Activated CD4-positive, alpha-beta T cell treated with anti-CD3 and anti-CD28 coated beads, Interleukin-2, amount 50 U/mL, for 24 hours (primary cell): ENCODE data around the gene SERGEF.
"Not testable (repeated sequence)": the region's sequence is repeated elsewhere in the genome, so short reads cannot be mapped to it uniquely, and the experiment has no call there.

Experiments used
- DNase-seq, 2 donors: peaks; one replicate each; pipeline ENCODE4 v3.0.0-alpha.2; 2020; ENCODE audit warnings: low read depth in 1 of 2, low spot score in 1 of 2

The SERGEF gene

DNA sequence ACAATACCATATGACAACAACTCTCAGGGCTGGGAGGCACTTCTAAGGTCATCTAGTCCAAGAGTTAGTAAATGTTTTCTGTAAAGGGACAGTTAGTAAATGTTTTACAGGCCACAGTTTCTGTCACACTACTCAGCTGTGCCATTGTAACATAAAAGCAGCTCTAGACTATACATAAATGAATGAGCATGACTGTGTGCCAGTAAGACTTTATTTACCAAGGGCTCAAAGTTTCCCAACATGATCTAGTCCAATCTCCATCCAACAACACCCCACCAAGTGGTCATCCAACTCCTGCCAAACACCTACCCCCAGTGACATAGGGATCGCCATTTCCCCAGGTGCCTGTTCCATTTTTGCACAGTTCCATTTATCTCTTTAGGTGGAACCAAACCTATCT is 12.1 kb downstream of the SERGEF start:
- no peak for DNase-seq

DNA sequence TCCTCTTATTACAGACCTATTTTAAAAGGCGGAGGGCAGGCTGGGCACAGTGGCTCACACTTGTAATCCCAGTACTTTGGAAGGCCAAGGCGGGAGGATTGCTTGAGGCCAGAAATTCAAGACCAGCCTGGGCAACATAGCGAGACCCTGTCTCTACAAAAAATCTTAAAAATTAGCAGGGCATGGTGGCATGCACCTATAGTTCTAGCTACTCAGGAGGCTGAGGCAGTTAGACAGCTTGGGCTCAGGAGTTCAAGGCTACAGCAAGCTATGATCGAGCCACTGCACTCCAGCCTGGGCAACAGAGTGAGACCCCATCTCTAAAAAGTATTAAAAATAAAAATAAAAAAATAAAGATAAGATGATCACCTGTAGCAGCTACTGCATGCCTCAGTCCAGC is 12.7 kb downstream of the SERGEF start:
- DNase-seq = not testable (repeated sequence)

- no peak for DNase-seq
These were observed 19.9 kb downstream of the SERGEF start for GRCh38 chr11:17992916-17993315.

DNA sequence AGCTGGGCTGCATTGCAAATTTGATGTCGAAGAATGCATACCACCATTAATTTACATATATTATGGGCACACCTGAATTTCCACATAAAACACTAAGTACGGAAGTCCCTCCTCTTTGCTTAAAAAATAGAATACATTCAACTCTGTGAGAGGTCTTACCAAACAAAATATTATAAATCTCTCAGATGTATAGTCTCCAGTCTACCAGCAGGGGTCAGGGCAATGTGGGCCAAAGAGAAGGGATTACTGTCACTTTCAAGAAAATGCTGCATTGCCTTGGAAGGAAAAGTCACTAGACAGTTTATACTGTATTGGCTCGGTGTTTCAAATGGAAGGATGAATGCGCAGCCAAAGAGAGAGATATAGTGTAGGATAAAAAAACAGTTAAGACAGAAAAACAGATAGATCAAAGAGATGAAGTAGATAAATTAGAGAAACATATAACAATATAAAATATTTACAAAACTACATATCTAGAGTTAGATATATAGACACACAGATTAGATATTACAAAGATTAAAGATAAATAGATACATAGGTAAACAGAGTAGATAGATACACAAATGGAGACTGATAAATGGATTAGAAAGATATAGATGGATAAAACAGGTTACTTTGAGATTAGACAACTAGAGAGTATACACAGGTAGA is 20.9 kb downstream of the SERGEF start:
- peak in 1 of 2 donors; percentile 47 for DNase-seq

GRCh38 chr11:17989306-17989705 is 23.5 kb downstream of the SERGEF start:
- DNase-seq = no peak

- DNase-seq = no peak
These were observed 24.4 kb downstream of the SERGEF start for GRCh38 chr11:17988465-17988864.

GRCh38 chr11:17987826-17988225 is 25.0 kb downstream of the SERGEF start:
- no peak for DNase-seq

DNA sequence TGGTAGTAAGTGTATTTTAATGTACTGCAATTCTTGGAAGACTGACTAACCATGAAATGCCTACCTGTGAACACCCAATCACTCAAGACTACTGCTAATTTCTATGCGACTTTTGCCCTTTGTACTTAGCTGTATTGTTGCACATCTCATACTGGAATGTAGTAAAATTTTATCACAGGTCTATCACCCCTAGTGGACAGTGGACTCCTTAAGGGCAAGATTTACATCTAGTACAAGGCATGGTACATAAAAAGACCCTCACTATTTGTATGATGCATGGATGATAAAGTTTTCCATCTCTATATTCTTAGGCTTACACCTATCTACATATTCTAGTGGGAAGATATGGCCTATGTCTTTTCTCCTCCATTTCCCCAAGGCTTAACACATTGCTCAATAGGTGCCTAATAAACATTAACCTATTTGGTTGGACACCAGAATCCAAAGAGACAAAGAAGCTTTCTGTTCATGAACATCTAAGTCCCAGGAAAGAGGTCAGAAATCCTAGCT is 26.1 kb downstream of the SERGEF start:
- DNase-seq = no peak

DNA sequence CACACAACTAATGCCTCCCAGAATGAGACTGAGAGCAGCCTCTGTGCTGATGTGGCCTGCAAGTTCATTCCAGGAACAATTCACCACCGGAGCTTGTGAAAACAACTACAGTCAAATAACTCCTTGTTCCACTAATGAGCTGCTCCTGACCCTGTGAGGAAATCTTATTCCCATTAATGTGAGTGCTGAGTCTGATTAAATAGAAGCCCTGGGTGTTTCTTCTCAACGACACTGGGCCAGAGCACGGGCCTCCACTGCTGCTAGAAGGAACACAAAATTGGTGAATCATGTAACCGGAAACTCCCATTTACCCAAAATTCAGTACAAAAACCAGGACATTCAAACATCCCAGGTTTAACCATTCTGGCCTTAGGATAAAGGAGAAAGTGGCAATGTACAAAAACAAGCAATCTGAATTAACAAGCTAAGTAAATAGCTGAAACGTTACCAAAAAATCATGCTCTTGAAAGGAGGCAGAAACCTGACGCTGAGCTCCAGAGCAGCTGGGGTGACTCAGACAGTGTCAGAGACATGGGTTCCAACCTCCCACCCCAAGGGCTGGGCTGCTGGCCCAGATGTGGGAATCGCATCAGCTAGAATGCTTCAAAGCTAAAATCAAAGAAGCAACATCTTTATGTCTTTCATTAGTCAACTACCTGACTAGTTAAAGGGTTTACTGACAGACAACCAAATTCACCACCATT is 26.7 kb downstream of the SERGEF start:
- DNase-seq = no peak

DNA sequence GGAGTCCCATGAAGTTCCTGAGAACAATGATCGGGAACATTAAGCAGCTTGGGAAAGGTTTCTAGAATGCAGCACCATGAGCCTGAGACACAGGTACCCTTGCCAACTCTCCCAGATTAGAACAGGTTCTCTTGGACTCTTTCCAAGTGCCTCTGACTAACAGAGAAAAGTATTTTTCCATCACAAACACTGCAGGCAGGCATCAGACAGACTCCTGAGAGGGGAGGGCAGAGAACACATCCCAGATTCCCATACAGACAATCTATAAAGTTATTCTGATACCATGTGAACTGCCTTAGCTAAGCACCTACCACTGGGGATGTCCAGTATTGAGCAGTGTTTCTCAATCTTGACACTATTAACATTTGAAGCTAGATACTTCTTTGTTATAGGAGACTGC is 27.3 kb downstream of the SERGEF start:
- DNase-seq = no peak

DNA sequence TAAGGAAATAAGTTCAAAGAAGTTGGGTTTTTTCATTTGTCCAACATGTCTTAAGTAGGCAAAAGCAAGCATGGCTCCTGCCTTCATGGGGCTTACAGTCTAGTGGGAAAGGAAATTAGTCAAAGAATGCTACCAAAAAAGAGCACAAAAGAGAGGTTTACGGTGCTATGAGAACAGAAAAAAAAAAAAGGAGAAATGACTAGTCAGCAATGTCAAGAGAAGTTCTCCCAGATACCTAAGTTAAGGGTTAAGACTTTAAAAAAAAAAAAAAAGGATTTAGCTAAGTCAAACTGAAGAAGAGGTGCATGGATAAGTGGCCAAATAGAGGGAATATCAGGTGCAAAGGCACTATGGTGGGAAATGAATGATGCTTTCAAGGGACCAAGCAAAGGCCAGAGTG is 29.3 kb downstream of the SERGEF start:
- DNase-seq = no peak

- DNase-seq = peak in 1 of 2 donors; percentile 4
These were observed 33.0 kb downstream of the SERGEF start for GRCh38 chr11:17979770-17980371.

DNA sequence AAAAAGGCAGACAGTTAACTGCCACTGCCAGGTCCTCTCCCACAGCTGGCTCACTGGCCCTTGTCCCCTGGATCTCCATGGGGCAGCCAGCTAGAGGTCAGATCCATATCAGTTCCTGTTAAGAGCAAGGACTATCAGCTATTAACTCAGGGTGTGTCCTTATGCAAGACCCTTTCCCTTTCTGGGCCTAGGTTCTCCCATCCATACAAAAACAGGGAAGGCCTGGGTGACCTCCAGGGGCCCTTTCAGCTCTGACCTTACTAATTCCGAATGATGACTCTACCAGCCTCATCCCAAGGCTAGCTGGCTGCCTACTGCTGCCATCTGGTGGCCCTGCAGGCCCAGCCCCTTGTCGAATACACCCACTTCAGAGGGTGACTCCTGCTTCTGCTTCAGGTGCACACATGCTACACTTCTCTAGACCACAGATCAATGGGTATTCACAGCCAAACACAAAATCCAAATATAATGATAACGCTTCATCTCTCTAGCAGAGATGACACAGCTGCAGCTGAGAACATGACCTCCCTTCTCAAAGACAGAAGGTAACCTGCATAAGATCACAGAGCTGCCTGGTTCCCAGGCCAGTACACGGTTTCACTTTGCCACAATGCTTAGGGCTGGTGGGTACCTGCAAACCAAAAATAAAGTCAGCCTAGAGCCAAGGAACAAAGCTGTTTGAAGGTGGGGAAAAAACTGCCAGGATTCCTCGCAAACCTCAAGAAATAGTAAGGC is 34.1 kb downstream of the SERGEF start:
- DNase-seq = no peak

GRCh38 chr11:17976651-17977050 is 36.2 kb downstream of the SERGEF start:
- no peak for DNase-seq

- DNase-seq = no peak
These were observed 38.6 kb downstream of the SERGEF start for GRCh38 chr11:17974246-17974645.

GRCh38 chr11:17972987-17973386 is 39.9 kb downstream of the SERGEF start:
- DNase-seq = no peak

- DNase-seq = no peak
These were observed 44.6 kb downstream of the SERGEF start for GRCh38 chr11:17968206-17968605.

DNA sequence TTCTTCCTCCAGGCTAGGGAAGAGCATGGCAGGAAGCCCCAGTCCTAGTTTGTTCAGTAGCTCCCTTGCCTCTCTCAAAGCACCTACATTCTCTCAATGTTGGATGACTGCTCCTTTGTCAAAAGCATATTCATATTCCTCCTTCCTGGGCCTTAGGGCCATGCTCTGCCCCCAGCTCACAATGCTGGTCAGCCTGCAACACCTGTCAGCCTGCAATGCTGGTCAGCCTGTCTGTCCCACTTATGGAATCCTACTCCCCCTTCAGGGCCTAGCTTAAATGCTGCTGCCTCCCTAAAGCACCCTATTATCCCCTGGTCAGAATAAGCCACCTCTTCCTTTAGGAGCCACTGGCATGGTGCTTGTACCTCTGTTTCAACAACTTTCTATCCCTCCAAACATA is 45.2 kb downstream of the SERGEF start:
- no peak for DNase-seq

GRCh38 chr11:17960091-17960490 is 52.8 kb downstream of the SERGEF start:
- DNase-seq = no peak

- DNase-seq = no peak
These were observed 54.4 kb downstream of the SERGEF start for GRCh38 chr11:17958446-17958845.

- DNase-seq = no peak
These were observed 58.2 kb downstream of the SERGEF start for GRCh38 chr11:17954395-17955252.
